A673 (cell line): Measurements from ENCODE around the gene AHNAK2.

Source experiments
- EZH2 ChIP-seq: fragments of 200-600 bp; sonication (generic); IDR thresholded peaks from 2 replicates; pipeline ENCODE4 v1.6.1; 2017; ENCODE audit warnings: borderline replicate concordance, low read depth, mild to moderate bottlenecking, mixed read lengths, antibody characterized with exemption, low read length; ENCODE audit not compliant: poor library complexity, severe bottlenecking
- TF ChIP-seq, protein P1 (sequence below): fragments of 300-800, 200-600 bp; sonication (generic); conservative IDR thresholded peaks from 2 replicates; pipeline ENCODE4 v1.5.1; 2017; ENCODE audit warnings: low read depth, mild to moderate bottlenecking, antibody characterized with exemption, low read length, moderate library complexity, mixed read lengths

DNA sequence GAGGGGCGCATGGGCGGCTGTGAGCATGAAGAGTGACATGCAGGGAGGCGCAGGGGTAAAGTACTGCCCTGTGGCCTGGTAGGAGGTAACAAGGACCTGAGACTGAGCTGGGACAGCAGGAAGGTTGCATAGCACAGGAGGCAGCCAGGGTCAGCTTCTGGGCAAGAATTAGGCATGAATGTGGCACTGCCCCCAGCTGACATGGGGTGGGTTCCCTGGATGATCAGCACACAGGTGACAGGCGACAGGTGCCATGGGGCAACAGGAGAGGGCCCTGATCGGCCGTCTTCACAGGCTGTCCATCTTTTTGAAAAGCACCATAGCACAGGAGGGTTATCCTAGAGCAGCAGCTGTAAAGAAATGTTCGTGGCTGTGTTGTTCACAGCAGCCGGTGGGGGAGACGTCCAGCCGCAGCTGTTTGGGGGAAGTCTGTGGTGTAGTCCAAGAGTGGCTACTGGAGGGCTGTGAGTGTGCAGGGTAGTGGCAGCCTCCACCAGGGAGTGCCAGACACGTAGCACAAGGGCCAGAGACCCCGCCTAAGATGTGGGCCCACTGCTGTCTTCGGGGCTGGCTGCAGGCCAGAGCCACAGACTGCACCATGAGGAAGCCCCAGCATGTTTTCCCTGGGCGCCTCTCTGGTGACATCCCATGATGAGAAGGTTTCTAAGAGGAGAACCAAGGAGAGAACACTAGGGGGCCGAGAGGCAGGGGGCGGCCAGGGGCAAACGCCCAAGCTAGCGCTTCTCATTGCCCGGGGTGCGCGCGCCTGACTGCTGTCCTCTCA lies 15.8 kb upstream of the AHNAK2 start:
- TF ChIP-seq, protein P1, sequence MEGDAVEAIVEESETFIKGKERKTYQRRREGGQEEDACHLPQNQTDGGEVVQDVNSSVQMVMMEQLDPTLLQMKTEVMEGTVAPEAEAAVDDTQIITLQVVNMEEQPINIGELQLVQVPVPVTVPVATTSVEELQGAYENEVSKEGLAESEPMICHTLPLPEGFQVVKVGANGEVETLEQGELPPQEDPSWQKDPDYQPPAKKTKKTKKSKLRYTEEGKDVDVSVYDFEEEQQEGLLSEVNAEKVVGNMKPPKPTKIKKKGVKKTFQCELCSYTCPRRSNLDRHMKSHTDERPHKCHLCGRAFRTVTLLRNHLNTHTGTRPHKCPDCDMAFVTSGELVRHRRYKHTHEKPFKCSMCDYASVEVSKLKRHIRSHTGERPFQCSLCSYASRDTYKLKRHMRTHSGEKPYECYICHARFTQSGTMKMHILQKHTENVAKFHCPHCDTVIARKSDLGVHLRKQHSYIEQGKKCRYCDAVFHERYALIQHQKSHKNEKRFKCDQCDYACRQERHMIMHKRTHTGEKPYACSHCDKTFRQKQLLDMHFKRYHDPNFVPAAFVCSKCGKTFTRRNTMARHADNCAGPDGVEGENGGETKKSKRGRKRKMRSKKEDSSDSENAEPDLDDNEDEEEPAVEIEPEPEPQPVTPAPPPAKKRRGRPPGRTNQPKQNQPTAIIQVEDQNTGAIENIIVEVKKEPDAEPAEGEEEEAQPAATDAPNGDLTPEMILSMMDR = no peak
- TF ChIP-seq EZH2 = no peak
